ENCODE results near the gene ITM2B.

DNA sequence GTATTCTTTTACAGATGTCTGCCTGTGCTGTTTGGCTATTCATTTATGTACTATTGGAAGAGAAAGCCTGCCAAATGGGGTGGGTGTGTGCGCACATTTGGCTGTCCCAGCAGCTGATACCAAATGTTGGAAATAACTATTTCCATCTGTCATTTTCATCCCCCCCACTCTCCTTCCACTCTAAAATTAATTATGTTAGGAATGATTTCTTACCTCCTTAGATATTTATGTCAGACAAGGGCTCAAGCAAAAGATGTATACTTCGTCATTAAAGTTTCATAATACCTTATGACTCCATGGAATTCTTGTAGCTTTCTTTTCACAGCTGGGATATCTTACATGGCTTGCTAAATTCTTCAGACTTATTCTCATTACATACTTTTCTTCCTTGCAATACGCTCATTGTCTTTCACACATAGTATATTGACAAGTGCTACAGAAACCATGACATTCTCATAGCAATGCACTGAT is 18.6 kb downstream of the ITM2B start:
- TF ChIP-seq, protein P1, sequence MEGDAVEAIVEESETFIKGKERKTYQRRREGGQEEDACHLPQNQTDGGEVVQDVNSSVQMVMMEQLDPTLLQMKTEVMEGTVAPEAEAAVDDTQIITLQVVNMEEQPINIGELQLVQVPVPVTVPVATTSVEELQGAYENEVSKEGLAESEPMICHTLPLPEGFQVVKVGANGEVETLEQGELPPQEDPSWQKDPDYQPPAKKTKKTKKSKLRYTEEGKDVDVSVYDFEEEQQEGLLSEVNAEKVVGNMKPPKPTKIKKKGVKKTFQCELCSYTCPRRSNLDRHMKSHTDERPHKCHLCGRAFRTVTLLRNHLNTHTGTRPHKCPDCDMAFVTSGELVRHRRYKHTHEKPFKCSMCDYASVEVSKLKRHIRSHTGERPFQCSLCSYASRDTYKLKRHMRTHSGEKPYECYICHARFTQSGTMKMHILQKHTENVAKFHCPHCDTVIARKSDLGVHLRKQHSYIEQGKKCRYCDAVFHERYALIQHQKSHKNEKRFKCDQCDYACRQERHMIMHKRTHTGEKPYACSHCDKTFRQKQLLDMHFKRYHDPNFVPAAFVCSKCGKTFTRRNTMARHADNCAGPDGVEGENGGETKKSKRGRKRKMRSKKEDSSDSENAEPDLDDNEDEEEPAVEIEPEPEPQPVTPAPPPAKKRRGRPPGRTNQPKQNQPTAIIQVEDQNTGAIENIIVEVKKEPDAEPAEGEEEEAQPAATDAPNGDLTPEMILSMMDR (IDR thresholded peaks at IDR 0.05): no peak
- no peak for TF ChIP-seq EP300 (IDR thresholded peaks at IDR 0.05)

Measured in tibial nerve (tissue), 4 donors.